Left kidney (tissue), 1 donor: Measurements from ENCODE around the gene ZNF766. TPM values are rescaled to one million over a fixed set of nuclear protein-coding genes. Genes with fewer than 3 reads are reported as not detected.

ENCODE experiments used
- polyA plus RNA-seq: library from polyadenylated mRNA; unstranded; fragments of 120-200 nt; gene quantifications from one replicate; pipeline ENCODE4 v1.2.1, GENCODE V29; 2013; ENCODE audit not compliant: insufficient read length

Gene ZNF766
- polyA plus RNA-seq, 1 donor, result 22.0 TPM

Other genes starting within 250 kb of the ZNF766 start
- gene ZNF614, start 241.2 kb upstream of the ZNF766 start, polyA plus RNA-seq, result 20.0 TPM
- gene ZNF432, start 220.7 kb upstream of the ZNF766 start, polyA plus RNA-seq, result 26.6 TPM
- gene ZNF841, start 173.8 kb upstream of the ZNF766 start, polyA plus RNA-seq, result 27.5 TPM
- 24.0 TPM for gene ZNF616, start 129.6 kb upstream of the ZNF766 start, polyA plus RNA-seq
- gene ZNF836, start 98.0 kb upstream of the ZNF766 start, polyA plus RNA-seq, result 19.2 TPM
- 396 TPM for gene PPP2R1A, start 79.5 kb upstream of the ZNF766 start, polyA plus RNA-seq
- 18.3 TPM for gene ZNF480, start 27.6 kb downstream of the ZNF766 start, polyA plus RNA-seq
- gene ZNF610, start 66.7 kb downstream of the ZNF766 start, polyA plus RNA-seq, result 14.9 TPM
- gene ZNF880, start 100.3 kb downstream of the ZNF766 start, polyA plus RNA-seq, result 31.7 TPM
- 63.3 TPM for gene ZNF528, start 128.3 kb downstream of the ZNF766 start, polyA plus RNA-seq
- 1.2 TPM for gene ZNF534, start 159.6 kb downstream of the ZNF766 start, polyA plus RNA-seq
- gene ZNF578, start 184.0 kb downstream of the ZNF766 start, polyA plus RNA-seq, result 7.9 TPM